Left ventricle myocardium inferior (tissue), 1 donor: ENCODE data around the gene GAK. TPM values are rescaled to one million over a fixed set of nuclear protein-coding genes. Genes with fewer than 3 reads are reported as not detected.

Source experiments
- DNase-seq: peaks from one replicate; pipeline ENCODE4 v3.0.0-alpha.2; 2020
- H3K27ac ChIP-seq: fragments of 200-600 bp; replicated peaks from 2 replicates; pipeline ENCODE4 v1.8.0; 2021
- H3K27me3 ChIP-seq: fragments of 200-600 bp; 2 replicates; pipeline ENCODE4 v1.8.0; 2021; ENCODE audit warnings: low read depth
- H3K36me3 ChIP-seq: fragments of 200-600 bp; 2 replicates; pipeline ENCODE4 v1.8.0; 2021
- H3K4me1 ChIP-seq: fragments of 200-600 bp; 2 replicates; pipeline ENCODE4 v1.8.0; 2021
- H3K4me3 ChIP-seq: fragments of 200-600 bp; 2 replicates; pipeline ENCODE4 v1.8.0; 2021; ENCODE audit warnings: mild to moderate bottlenecking, moderate library complexity
- H3K9me3 ChIP-seq: fragments of 200-600 bp; replicated peaks from 2 replicates; pipeline ENCODE4 v1.8.0; 2021
- CTCF ChIP-seq: fragments of 200-600 bp; IDR thresholded peaks from 2 replicates; pipeline ENCODE4 v1.8.0; 2021; ENCODE audit warnings: antibody characterized with exemption, mild to moderate bottlenecking, borderline replicate concordance
- intact Hi-C: fragments of 100-400 bp; cut with micrococcal nuclease; formaldehyde crosslinking; loops from one replicate; pipeline ENCODE4 v1.11.0; 2022
- total RNA-seq: library from RNA; stranded (reverse); fragmentation: NEBNext Ultra II Directional; extraction: Animal tissue kit (Norgen Biotek cat#: 25700); gene quantifications from one replicate; pipeline ENCODE4 v1.2.1, GENCODE V29; 2021
- donor health status: DM: no; HTN: yes; CAD: no; lungs with severe emphysema.

The GAK gene
- total RNA-seq, 1 donor from 2014 or later = 25.1 TPM

DNA sequence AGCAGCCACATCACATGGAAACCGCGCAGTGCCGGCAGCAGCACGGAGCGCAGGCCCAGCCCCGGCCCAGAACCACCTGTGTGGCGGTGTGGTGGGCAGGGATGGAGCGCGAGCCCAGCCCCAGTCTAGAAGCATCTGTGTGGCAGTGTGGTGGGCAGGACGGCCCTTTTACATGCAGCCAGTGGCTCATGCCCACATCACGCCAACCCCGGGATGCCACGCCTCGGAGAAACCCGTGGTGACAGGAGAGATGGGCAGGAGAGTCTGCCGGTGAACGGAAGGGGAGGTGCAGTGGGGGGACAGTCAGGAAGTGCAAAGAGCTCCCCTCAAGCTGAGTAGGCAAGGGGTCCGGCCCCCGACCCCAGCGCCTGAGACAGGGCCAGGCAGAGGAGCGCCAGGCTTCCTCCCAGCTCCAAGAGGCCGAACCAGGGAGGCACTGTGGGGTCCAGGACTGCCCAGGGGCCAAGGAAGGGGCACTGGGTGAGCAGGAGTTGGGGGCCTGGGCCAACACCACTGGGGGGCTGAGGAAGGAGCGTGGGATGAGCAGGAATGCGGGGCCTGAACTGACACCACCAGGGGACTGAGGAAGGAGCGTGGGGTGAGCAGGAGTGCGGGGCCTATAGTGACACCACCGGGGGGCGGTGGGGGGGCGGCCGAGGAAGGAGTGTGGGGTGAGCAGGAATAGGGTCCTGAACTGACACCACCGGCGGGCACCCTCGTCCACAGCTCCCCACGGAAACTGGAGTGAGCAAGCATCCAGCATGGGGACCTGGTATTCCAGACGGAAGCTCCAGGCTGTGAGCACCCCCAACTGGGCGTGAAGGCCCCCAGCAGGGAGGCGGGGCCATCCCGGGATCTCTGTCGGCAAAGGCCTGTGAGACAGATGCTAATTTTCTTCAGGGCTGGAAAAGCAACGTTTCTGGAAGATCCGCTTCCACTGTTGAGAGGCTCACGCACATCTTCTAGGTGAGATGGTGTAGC is 28.8 kb downstream of the GAK start:
- intact Hi-C loops = no loop called here
- Histone ChIP-seq H3K4me3 (no peak overlapping the region), H3K9me3 (no peaks in the 10 kb centered on the region), H3K36me3 (peaks cover 17% of the 10 kb centered on the region), H3K4me1 (peaks cover 7% of the 10 kb centered on the region), H3K27ac (no peak overlapping the region), H3K27me3 (no peaks in the 10 kb centered on the region)
- no peak for TF ChIP-seq CTCF
- DNase-seq = no peak

GRCh38 chr4:901192-901910 is 30.8 kb downstream of the GAK start:
- H3K9me3 ChIP-seq = no peaks in the 10 kb centered on the region
- no peak for DNase-seq
- no peaks in the 10 kb centered on the region for H3K27me3 ChIP-seq
- H3K4me3 ChIP-seq = no peak overlapping the region
- no peak for TF ChIP-seq CTCF
- no peak overlapping the region for H3K27ac ChIP-seq
- peaks cover 30% of the 10 kb centered on the region for H3K36me3 ChIP-seq
- intact Hi-C loops = no loop called here
- H3K4me1 ChIP-seq = peaks cover 7% of the 10 kb centered on the region

DNA sequence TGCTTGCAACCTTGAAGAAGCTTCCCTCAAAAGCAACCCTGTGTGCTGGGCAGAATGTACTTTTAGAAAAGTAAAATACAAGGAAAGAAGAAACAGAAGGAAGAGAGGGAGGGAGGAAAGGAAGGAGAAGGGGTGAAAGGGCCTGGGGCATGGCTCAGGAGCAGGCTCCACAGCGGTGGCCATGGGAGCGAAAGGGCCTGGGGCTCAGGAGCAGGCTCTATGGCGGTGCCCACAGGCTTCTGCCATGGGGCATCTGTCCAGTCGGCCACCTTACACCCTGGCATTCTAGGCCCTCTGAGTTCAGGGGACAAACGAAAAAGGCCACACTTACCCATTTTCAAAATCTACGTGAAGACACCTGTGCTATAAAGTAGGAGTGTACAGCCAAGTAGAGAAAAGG is 31.4 kb downstream of the GAK start:
- intact Hi-C loops = no loop called here
- peaks cover 7% of the 10 kb centered on the region for H3K4me1 ChIP-seq
- no peak for DNase-seq
- H3K27ac ChIP-seq = no peak overlapping the region
- H3K27me3 ChIP-seq = no peaks in the 10 kb centered on the region
- no peak overlapping the region for H3K4me3 ChIP-seq
- peaks cover 36% of the 10 kb centered on the region for H3K36me3 ChIP-seq
- TF ChIP-seq CTCF = no peak
- no peaks in the 10 kb centered on the region for H3K9me3 ChIP-seq

GRCh38 chr4:900073-900472 is 32.0 kb downstream of the GAK start:
- no peaks in the 10 kb centered on the region for H3K27me3 ChIP-seq
- peaks cover 7% of the 10 kb centered on the region for H3K4me1 ChIP-seq
- intact Hi-C loops = no loop called here
- no peak for TF ChIP-seq CTCF
- no peak for DNase-seq
- no peaks in the 10 kb centered on the region for H3K9me3 ChIP-seq
- peaks cover 41% of the 10 kb centered on the region for H3K36me3 ChIP-seq
- H3K4me3 ChIP-seq = no peak overlapping the region
- H3K27ac ChIP-seq = no peak overlapping the region

GRCh38 chr4:899556-899906 is 32.6 kb downstream of the GAK start:
- intact Hi-C loops = no loop called here
- peaks cover 7% of the 10 kb centered on the region for H3K4me1 ChIP-seq
- no peaks in the 10 kb centered on the region for H3K27me3 ChIP-seq
- H3K4me3 ChIP-seq = no peak overlapping the region
- no peak for TF ChIP-seq CTCF
- H3K27ac ChIP-seq = no peak overlapping the region
- H3K36me3 ChIP-seq = peaks cover 46% of the 10 kb centered on the region
- H3K9me3 ChIP-seq = no peaks in the 10 kb centered on the region
- DNase-seq = no peak
